PFSK-1 (cell line): ENCODE results near the gene LITAF.

Source experiments
- POLR2AphosphoS5 ChIP-seq: IDR thresholded peaks from 2 replicates; pipeline ENCODE4 v1.6.1; 2012; ENCODE audit warnings: low read depth, mild to moderate bottlenecking, control low read depth, low read length, moderate library complexity
- REST ChIP-seq, 2 experiments: IDR thresholded peaks; 2 replicates each; pipeline versions ENCODE4 v1.6.1 to v1.8.0; 2011 to 2012; ENCODE audit warnings: low read depth in 2 of 2, low read length in 2 of 2, control low read depth in 1 of 2, inconsistent platforms in 1 of 2, mild to moderate bottlenecking in 1 of 2, moderate library complexity in 1 of 2; ENCODE audit not compliant: insufficient read depth in 1 of 2
- SIN3A ChIP-seq: IDR thresholded peaks from 2 replicates; pipeline ENCODE4 v1.6.1; 2012; ENCODE audit warnings: mild to moderate bottlenecking, low read length, moderate library complexity, borderline replicate concordance; ENCODE audit not compliant: insufficient read depth
- TAF1 ChIP-seq: IDR thresholded peaks from 2 replicates; pipeline ENCODE4 v1.6.1; 2012; ENCODE audit warnings: low read length, control low read depth, borderline replicate concordance; ENCODE audit not compliant: insufficient read depth

GRCh38 chr16:11575223-11575589 lies 11.5 kb downstream of the LITAF start:
- TF ChIP-seq POLR2AphosphoS5 (no peak), REST (IDR thresholded peaks at IDR 0.05; ENCODE audit: insufficient read depth in 1 of 2, low read depth in 2 of 2, low read length in 2 of 2) (no peak), SIN3A (no peak), TAF1 (no peak)
